Bronchial epithelial cell (primary cell): ENCODE measurements around the gene MYL10. TPM values are rescaled to one million over a fixed set of nuclear protein-coding genes. Genes with fewer than 3 reads are reported as not detected.
A peak's percentile ranks its signal among the peaks of the same experiment; 100 is the strongest.

Source experiments
- DNase-seq: peaks from one replicate; pipeline ENCODE4 v3.0.0-alpha.2; 2010; ENCODE audit warnings: low read depth
- FAIRE-seq: peaks from 2 replicates; lab custom pipeline; 2011; peaks lifted over from hg19 to GRCh38; lab: Jason Lieb, UNC
- H3K27me3 ChIP-seq: 2 replicates; pipeline ENCODE4 v1.5.1; 2011; ENCODE audit warnings: low read length; ENCODE audit not compliant: control insufficient read depth, insufficient read depth
- H3K36me3 ChIP-seq: 2 replicates; pipeline ENCODE4 v1.5.1; 2011; ENCODE audit warnings: low read length; ENCODE audit not compliant: control insufficient read depth, insufficient read depth
- H3K4me3 ChIP-seq: 2 replicates; pipeline ENCODE4 v1.5.1; 2011; ENCODE audit warnings: mild to moderate bottlenecking, low read depth, low read length, control low read depth
- CTCF ChIP-seq: IDR thresholded peaks from 2 replicates; pipeline ENCODE4 v1.5.1; 2011; ENCODE audit warnings: mild to moderate bottlenecking, moderate library complexity, low read length, control low read depth, inconsistent platforms; ENCODE audit not compliant: insufficient read depth, severe bottlenecking
- total RNA-seq: library from RNA; depleted of rRNA; stranded (reverse); fragments of >200 nt; gene quantifications from 2 replicates; pipeline ENCODE4 v1.2.1, GENCODE V29; 2014

The MYL10 gene
- total RNA-seq, 1 donor from 2014 or later = not detected

DNA sequence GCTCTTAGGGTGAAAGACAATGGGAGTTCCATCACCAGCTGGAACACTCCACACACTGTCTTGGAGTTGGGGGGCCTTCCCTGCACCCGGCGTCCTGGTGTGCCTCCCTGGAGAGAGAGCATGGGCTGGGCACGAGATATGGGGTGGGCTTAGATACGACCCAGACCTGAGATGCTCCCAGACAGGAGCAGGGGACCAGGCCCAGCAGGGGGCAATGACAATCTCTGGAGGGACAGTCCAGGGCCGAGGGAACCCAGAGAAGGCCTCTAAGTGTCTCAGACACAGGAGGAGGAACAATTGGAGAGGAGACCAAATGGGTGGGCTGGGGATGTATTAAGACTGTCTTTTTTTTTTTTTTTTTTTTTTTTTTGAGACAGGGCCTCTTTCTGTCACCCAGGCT lies 40.0 kb downstream of the MYL10 start:
- Histone ChIP-seq H3K4me3 (no peak overlapping the region), H3K27me3 (no peaks in the 10 kb centered on the region), H3K36me3 (no peaks in the 10 kb centered on the region)
- no peak for TF ChIP-seq CTCF
- FAIRE-seq (no peak), DNase-seq (no peak)

DNA sequence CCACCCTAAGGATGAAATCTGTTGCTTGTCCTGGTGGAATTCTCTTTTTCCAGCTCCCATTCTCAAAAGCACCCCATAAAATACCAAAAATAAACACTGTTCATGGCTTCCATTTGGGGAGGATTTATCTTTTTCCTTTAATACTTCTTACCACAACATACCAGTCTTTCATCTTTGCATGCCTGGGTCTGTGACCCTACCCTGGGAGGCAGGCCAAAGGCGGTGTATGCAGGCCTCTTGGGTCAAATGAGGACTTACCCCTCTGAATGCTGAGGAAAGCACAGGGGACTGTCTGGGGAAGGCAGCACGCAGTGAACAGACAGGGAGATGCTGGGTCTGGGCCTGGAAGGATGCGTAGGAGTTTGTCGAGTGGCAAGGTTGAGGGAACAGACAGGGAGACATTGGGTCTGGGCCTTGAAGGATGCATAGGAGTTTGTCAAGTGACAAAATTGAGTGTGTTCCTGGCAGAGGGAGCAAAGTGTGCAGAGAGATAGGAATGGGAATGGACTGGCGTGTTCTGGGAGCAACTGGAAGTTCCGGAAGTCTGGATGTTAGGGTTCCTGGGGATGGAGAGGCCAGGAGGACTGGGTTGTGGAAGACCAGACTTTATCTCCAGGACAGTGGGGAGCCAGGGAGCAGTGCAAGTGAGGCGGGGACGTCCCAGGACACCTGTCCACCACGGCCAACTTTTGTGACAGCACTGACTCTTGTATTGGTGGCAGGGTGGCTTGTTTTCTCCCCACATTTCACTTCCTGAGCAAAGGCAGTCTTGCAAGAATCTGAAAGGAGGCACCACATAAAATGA lies 40.8 kb downstream of the MYL10 start:
- H3K36me3 ChIP-seq = no peaks in the 10 kb centered on the region
- no peak for FAIRE-seq
- no peak for TF ChIP-seq CTCF
- H3K4me3 ChIP-seq = no peak overlapping the region
- DNase-seq = no peak
- H3K27me3 ChIP-seq = peaks cover 2% of the 10 kb centered on the region

DNA sequence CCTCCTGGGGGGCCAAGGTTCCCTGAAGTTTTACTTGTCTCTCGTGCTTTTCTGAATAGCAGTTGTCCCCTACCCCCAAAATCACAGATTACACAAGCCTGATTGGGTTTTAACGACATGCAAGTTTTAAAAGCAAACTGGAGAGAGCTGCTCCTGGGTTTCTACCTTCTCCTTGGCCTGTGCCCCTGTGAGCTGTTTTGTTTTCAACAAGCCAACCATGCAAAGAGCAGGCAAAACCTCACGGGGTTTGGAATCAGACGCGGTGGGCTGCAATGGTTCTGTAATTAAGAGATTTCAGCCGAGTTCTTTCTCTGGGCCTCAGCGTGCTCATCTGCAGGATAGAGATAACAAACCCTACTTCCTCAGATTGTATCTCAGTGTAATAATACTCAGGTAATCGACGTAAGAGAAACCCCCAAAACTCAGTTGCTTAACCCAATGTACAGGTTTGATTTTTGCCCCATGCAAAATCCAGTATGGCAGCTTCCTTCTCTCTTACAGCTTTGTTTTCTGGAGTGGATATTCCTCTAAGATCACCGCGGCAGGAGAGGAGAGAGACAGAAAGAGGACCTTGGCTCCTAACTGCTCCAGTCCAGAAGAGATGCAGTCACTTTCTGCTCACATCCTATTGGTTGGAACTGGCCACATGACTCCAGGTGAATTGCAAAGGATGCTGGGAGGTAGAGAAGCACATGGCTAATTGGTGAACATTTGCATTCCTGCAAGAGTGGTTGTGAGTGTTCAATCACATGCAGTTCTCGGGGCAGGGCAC lies 42.0 kb downstream of the MYL10 start:
- Histone ChIP-seq H3K4me3 (no peak overlapping the region), H3K27me3 (peaks cover 2% of the 10 kb centered on the region), H3K36me3 (no peaks in the 10 kb centered on the region)
- TF ChIP-seq CTCF = no peak
- peak; percentile 18 for FAIRE-seq
- DNase-seq = no peak

DNA sequence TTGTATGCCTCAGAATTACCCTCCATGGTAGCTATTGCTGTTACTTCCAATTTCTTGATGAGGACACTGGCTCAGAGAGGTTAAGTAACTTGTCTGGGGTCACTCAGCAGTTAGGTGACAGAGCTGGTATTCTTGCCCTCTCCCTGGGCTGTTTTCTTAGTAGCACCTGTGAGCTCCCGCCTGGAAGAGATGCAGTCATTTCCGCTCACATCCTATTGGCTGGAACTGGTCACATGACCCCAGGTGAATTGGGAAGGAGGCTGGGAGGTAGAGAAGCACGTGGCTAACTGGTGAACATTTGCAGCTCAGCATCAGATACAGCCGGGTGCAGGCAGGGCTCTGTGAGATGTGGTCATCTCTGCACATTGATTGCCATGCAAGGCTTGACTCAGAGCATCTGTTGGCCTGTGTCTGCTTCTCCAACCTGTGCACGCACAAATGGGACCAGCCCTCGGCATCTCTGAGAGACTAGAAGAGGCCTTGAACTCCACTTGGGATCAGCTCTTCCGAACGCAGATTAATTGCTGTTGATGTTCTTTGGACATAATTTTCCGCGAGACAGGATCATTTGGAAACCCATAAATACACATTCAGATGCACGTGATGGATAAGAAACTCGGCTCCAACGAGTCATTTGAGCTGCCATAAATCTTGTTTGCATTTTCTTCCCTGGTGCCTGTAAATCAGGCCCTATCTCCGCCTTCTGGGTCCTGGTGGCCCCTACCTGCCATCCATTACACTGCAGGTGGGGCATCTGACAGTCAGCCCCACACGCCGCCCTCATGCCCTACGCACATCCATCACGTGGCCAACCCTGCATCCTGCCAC lies 42.8 kb downstream of the MYL10 start:
- Histone ChIP-seq H3K4me3 (no peak overlapping the region), H3K36me3 (no peaks in the 10 kb centered on the region), H3K27me3 (peaks cover 2% of the 10 kb centered on the region)
- FAIRE-seq (peak; percentile 92), DNase-seq (no peak)
- no peak for TF ChIP-seq CTCF

GRCh38 chr7:101582971-101583370 lies 46.1 kb downstream of the MYL10 start:
- TF ChIP-seq CTCF = no peak
- peak; percentile 7 for FAIRE-seq
- Histone ChIP-seq H3K4me3 (no peak overlapping the region), H3K27me3 (peaks cover 2% of the 10 kb centered on the region), H3K36me3 (no peaks in the 10 kb centered on the region)
- no peak for DNase-seq
